ENCODE measurements around the gene SPINK8.
"Not testable (repeated sequence)": the region's sequence is repeated elsewhere in the genome, so short reads cannot be mapped to it uniquely, and the experiment has no call there.

Gene SPINK8

DNA sequence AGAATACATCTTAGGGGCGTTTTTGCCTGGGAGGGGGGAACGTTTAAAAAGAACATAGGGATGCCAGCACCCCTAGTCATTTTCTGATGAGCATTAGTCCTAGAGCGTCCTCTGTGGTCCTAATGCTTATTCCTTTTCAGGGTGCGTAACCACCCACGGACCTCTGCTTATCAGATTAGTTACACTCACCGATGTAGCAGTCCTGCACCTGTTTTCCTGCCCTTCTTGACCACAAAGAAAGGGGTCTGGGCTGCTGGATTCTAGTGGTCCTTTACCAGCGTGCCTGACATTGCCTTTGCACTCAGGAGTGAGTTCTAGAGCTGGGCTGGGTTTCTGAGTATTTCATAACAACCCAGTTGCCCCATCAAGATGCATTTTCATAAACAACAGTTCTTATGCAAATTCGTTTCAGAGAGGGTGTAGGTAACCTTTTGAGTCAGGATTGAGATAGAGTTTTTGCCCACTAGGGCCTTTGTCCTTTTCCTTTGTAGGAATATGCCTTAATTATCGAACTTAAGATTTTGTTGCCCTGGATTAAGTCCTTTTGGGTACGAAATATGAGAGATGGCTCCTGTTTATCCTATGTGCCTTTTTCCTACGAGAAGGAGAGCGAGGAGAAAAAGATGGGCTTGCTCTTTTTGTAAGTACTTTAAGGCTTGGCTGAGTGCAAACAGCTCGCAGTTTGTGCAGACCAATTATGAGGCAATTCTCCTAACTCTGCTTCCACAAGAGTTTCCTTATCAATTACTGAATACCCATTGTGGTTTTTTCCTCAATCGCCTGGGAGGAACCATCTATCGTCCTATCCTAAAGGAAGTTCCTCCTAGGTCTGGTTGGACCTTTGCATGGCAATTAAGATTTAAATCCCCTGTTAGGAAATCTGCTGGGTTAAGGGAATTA is at the start of gene SPINK8:
SPINK8 (minus strand) TSS at position 316 of the 900 bp plus-strand sequence. CDS start 5,320 bp downstream, outside the sequence.
- DNase-seq (ENCODE audit: low spot score) = not testable (repeated sequence)

DNA sequence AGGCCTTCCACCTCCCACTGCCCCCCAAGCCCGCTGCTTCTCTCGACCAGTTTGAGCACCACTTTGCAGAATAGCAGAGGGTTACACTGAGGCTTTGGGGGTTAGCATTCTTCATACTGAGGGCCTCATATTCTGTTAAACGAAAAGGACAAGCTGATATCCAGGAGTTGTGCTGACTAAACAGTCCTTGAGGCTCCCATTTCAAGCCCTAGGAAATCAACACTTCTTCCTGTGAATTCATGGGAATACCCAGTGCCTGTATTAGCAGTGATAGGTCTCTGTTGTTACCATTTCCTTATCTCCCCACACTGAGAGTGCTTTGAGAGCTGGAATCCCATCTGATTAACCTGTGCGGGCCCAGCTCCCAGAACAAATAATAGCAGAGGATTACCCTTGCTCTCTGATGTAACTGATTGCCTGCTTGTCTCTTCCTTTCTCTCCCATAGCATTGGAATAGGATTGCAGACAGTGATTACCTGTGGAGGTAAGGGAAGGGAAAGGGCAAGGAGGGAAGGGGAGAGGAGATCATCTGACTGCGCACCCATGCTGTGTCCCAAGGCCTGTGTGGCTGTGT is 39.5 kb upstream of the SPINK8 start:
- no peak for DNase-seq (ENCODE audit: low spot score)

DNA sequence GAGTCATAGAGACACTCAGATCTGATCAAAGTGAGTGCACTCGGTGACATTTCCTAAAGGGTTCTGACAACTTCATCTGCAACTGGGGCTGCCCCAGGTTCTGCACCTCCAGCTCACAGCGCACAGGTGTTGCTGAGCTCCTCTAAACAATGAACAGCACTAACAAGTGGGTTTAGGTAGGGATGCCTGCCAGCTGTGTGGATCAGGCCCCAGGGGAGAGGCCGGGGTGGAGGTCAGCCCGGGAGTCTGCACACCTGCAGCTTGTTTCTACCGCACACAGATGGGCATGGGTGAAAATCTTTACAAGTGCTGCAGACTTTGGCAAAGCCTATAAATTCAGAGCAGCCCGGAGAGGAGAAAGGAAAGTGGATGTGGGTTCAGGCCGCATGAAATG is 38.9 kb upstream of the SPINK8 start:
- DNase-seq (ENCODE audit: low spot score) = no peak

GRCh38 chr3:48371651-48372376 is 38.4 kb upstream of the SPINK8 start, which contains the start of gene FBXW12:
Gene FBXW12, plus strand, starts transcription at chr3:48372219. Its CDS starts 549 bp downstream, at chr3:48372768.
- no peak for DNase-seq (ENCODE audit: low spot score)

DNA sequence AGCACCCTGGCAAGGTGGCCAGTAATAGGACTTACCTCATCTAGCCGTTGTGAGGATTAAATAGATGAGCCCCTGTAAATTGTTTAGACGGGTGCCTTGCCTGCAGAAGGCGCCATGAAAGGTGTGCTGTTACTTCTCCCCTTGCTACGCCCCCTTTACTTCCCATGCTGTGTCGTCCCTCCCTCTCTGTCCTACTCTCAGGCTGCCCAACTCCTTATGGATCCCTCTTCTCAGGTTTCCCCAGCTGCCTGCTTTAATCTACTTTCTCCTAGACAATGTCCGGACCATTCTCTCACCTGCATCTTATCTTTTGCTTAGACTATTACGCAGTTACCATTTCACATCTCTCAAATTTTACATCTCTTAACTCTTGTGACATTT is 36.9 kb upstream of the SPINK8 start:
- no peak for DNase-seq (ENCODE audit: low spot score)

GRCh38 chr3:48369693-48370332 is 36.4 kb upstream of the SPINK8 start:
- no peak for DNase-seq (ENCODE audit: low spot score)

DNA sequence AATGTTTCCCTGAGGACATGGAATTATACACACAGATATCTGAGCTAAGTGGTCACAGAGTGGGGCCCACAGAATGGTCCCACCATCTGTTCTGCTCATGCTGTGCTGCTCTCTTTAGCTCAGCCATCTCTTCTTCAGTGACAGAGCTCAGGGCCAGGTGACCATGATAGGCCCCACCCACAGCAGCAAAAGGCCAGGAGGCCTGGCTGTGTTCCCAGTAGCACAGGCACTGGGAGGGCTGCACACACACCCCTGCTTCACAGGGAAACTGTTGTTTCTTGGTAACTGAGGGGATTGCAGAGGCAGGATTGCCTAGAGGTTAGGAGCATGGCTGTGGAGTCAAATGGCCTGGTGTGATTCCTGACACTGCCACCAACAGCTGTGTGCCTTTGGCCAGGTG is 33.7 kb upstream of the SPINK8 start:
- DNase-seq (ENCODE audit: low spot score) = peak; percentile 49

GRCh38 chr3:48364840-48365239 is 31.4 kb upstream of the SPINK8 start:
- no peak for DNase-seq (ENCODE audit: low spot score)

- no peak for DNase-seq (ENCODE audit: low spot score)
Measured at GRCh38 chr3:48361928-48362327, 28.5 kb upstream of the SPINK8 start.

GRCh38 chr3:48356419-48356818 is 23.0 kb upstream of the SPINK8 start:
- no peak for DNase-seq (ENCODE audit: low spot score)

DNA sequence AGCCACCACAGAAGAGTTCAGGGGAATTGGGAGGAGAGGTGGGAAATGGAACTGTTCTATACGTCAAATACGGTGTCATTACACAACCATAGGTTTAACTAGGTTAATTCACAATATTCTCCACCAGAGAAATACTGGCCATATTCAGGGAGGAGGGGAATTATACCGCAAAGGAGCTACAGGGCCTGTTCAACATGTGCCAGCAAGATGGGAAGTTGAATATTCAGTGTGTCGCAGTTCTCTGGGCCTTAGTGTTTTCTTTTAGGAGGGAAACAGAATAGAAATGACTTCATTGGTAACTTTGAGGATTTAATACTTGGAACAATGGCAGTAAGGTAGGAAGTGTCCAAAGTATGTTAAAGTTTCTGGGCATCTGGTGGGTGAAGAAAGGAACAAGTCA is 20.5 kb upstream of the SPINK8 start:
- no peak for DNase-seq (ENCODE audit: low spot score)

- no peak for DNase-seq (ENCODE audit: low spot score)
Measured at GRCh38 chr3:48352546-48352945, 19.1 kb upstream of the SPINK8 start.

DNA sequence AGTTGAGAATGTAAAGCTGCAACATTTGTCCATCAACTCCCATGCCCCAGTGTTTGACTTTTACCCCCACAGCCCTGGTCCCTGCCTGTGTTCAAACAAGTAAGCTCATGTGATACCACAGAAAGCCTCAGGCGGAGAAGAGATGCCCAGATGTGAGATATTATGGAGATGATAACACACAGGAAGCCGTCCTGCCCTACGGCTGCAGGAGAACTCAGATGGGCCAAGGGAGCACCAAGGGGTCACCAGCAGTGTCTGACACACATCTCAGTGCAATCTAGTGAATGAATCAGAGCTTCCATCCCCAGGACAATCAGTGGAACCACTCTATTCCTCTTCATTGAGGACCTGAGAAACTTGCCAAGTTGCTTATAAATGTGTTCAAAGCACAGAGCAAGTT is 14.0 kb upstream of the SPINK8 start:
- no peak for DNase-seq (ENCODE audit: low spot score)

- no peak for DNase-seq (ENCODE audit: low spot score)
Measured at GRCh38 chr3:48345946-48346572, 12.6 kb upstream of the SPINK8 start.

- DNase-seq (ENCODE audit: low spot score) = no peak
Measured at GRCh38 chr3:48344867-48345507, 11.5 kb upstream of the SPINK8 start.

DNA sequence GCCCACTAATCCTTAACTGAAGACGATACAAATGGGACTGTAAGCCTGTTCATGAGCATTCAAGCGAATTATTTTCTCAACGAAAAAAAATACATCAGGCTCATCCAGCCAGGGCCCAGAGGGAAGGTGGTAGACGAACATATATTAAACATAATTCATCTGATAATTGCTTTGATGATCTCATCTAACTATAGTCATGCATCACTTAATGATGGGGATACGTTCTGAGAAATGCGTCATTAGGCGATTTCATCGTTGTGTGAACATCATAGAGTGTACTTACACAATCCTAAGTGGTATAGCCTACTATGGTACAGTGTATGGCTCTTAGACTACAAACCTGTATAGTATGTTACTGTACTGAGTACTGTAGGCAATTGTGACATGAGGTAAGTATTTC is 10.0 kb upstream of the SPINK8 start:
- no peak for DNase-seq (ENCODE audit: low spot score)

DNA sequence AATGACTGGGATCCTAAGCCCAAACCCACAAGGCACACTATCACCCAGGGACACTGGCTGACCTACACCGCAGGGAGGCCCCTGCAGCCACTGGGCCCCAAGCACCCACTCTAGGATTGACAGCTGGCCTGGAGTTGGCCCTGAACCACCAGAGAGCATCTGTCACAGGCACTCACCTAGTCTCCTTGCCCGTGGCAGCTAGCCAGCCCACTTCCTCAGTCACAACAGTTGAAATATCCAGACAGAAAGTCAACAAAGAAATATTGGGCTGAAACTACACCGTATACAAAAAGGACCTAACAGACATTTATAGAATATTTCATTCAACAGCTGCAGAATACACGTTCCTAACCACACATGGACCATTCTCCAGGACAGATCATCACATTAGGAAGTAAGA is 5.2 kb upstream of the SPINK8 start:
- DNase-seq (ENCODE audit: low spot score) = no peak

GRCh38 chr3:48337536-48337935 is 4.1 kb upstream of the SPINK8 start:
- not testable (repeated sequence) for DNase-seq (ENCODE audit: low spot score)

DNA sequence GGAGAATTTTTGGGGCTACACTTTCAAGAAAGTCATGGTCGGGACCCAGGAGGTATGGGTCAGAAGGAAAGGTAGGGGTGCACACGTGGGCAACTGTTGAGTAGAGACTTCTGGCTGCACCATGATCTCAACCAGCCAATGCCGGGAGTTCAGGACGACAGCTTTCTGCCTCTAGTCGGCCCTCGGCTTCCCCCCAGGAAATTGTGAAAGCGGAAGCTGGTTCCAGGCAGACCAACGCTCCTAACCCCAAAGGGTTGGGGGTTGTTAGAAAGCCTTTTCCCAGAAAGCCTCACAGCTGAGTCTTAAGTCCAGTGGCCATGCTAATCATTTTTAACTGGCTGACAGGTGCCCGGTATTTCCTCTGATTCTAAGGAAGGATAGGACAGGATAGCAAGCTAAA is 1.8 kb upstream of the SPINK8 start:
- not testable (repeated sequence) for DNase-seq (ENCODE audit: low spot score)

DNA sequence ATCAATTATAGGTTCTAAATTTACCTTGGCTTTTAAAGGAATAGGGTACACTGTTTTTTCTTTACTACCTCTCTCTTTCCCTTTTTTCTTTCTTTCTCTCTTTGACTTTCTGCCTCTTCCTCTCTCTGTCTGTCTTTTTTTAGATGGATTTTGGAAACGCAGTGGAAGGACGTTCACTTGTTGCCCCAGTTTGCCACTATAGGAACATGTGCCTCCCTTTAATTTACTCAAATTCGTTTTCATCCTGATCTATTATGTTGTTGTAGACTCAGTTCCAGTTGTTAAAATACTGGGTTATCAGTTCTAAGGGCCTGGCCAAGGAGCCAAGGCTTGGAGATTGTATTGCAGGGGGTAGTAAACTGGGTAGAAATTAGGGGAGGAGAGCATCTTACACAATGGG is 1.1 kb upstream of the SPINK8 start:
- no peak for DNase-seq (ENCODE audit: low spot score)

DNA sequence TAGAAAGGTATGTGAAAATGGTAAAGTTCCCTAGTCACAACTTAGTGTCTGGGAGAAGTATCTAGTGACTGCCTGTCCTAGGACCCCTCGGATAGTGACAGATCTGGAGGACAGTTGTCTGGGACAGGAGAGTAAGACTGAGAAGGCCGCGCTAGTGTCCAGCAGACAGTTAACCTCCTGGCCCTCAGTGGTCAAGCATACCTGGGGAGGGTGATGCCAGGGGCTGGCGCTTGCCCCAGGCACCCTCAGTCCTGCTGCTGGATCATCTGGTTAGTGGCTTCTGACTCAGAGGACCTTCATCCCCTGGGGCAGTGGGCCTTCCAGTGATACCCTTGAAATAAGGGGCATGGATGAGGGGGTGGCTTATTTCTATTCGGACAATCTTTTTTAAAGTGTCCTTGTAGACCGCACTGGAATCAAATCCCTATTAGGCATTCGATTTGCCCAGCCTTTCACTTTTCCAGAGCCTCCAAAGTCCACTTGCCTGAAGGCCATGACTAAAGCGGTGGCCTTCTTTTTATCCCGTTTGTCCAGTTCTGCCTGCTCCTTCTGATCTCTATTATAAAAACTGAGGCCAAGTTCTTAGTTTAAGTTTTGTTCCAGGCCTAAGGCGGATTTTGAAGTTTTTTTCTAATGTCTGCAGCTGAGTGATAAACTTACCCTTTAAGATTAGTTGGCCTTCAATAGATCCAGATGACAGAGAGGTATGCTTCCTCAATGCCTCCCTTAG is 1.6 kb downstream of the SPINK8 start:
- DNase-seq (ENCODE audit: low spot score) = not testable (repeated sequence)

Measured in iPS-NIHi11 (cell line).